Measurements from ENCODE around the gene FAM53B.

The FAM53B gene

GRCh38 chr10:124594240-124594639 lies 149.9 kb downstream of the FAM53B start:
- no peak for TF ChIP-seq CTCF (IDR thresholded peaks at IDR 0.05)
- Histone ChIP-seq H3K36me3 (no peaks in the 10 kb centered on the region), H3K27ac (no peak overlapping the region), H3K27me3 (peaks cover 10% of the 10 kb centered on the region), H3K4me3 (ENCODE audit: low read depth in 1 of 2, low read length in 1 of 2) (no peak overlapping the region), H3K4me1 (ENCODE audit: control insufficient read depth in 1 of 2, insufficient read depth in 1 of 2, low read depth in 1 of 2, low read length in 1 of 2) (no peaks in the 10 kb centered on the region), H3K9me3 (no peaks in the 10 kb centered on the region)

GRCh38 chr10:124593431-124593985 lies 150.7 kb downstream of the FAM53B start:
- no peak for TF ChIP-seq CTCF (IDR thresholded peaks at IDR 0.05)
- no peak overlapping the region for H3K27ac ChIP-seq
- H3K4me3 ChIP-seq (ENCODE audit: low read depth in 1 of 2, low read length in 1 of 2) = no peak overlapping the region

GRCh38 chr10:124592736-124593430 lies 151.3 kb downstream of the FAM53B start:
- H3K27me3 ChIP-seq = peaks cover 18% of the 10 kb centered on the region
- TF ChIP-seq CTCF (IDR thresholded peaks at IDR 0.05) = no peak
- no peak overlapping the region for H3K4me3 ChIP-seq (ENCODE audit: low read depth in 1 of 2, low read length in 1 of 2)
- H3K36me3 ChIP-seq = no peaks in the 10 kb centered on the region
- no peaks in the 10 kb centered on the region for H3K4me1 ChIP-seq (ENCODE audit: control insufficient read depth in 1 of 2, insufficient read depth in 1 of 2, low read depth in 1 of 2, low read length in 1 of 2)
- H3K27ac ChIP-seq = no peak overlapping the region
- no peaks in the 10 kb centered on the region for H3K9me3 ChIP-seq

More at GRCh38 chr10:124593431-124593985, 150.7 kb downstream of the FAM53B start:
- no peaks in the 10 kb centered on the region for H3K9me3 ChIP-seq
- H3K27me3 ChIP-seq = peaks cover 18% of the 10 kb centered on the region
- H3K4me1 ChIP-seq (ENCODE audit: control insufficient read depth in 1 of 2, insufficient read depth in 1 of 2, low read depth in 1 of 2, low read length in 1 of 2) = no peaks in the 10 kb centered on the region
- no peaks in the 10 kb centered on the region for H3K36me3 ChIP-seq

GRCh38 chr10:124592101-124592500 lies 152.1 kb downstream of the FAM53B start:
- Histone ChIP-seq H3K9me3 (no peaks in the 10 kb centered on the region), H3K36me3 (no peaks in the 10 kb centered on the region), H3K4me1 (ENCODE audit: control insufficient read depth in 1 of 2, insufficient read depth in 1 of 2, low read depth in 1 of 2, low read length in 1 of 2) (no peaks in the 10 kb centered on the region), H3K27me3 (peaks cover 18% of the 10 kb centered on the region), H3K4me3 (ENCODE audit: low read depth in 1 of 2, low read length in 1 of 2) (no peak overlapping the region), H3K27ac (no peak overlapping the region)
- TF ChIP-seq CTCF (IDR thresholded peaks at IDR 0.05) = no peak

GRCh38 chr10:124591123-124591495 lies 153.1 kb downstream of the FAM53B start:
- Histone ChIP-seq H3K27me3 (peaks cover 18% of the 10 kb centered on the region), H3K4me3 (ENCODE audit: low read depth in 1 of 2, low read length in 1 of 2) (no peak overlapping the region), H3K4me1 (ENCODE audit: control insufficient read depth in 1 of 2, insufficient read depth in 1 of 2, low read depth in 1 of 2, low read length in 1 of 2) (no peaks in the 10 kb centered on the region), H3K27ac (no peak overlapping the region), H3K9me3 (no peaks in the 10 kb centered on the region), H3K36me3 (no peaks in the 10 kb centered on the region)
- no peak for TF ChIP-seq CTCF (IDR thresholded peaks at IDR 0.05)
